D341Med (cell line): ENCODE measurements around the gene SERPINA4.
"Not testable (repeated sequence)": the region's sequence is repeated elsewhere in the genome, so short reads cannot be mapped to it uniquely, and the experiment has no call there.

Experiments
- DNase-seq: peaks from one replicate; pipeline ENCODE4 v3.0.0; 2012; ENCODE audit warnings: low spot score

SERPINA4 gene

GRCh38 chr14:94592457-94592856 lies 31.2 kb downstream of the SERPINA4 start:
- DNase-seq, result no peak

GRCh38 chr14:94593376-94593748 lies 32.1 kb downstream of the SERPINA4 start:
- no peak for DNase-seq

GRCh38 chr14:94593749-94594431 lies 32.6 kb downstream of the SERPINA4 start:
- DNase-seq, result no peak

- no peak for DNase-seq
These were observed 33.2 kb downstream of the SERPINA4 start for GRCh38 chr14:94594441-94594840.

GRCh38 chr14:94595912-94596311 lies 34.7 kb downstream of the SERPINA4 start:
- DNase-seq, result no peak

- no peak for DNase-seq
These were observed 35.1 kb downstream of the SERPINA4 start for GRCh38 chr14:94596361-94596760.

GRCh38 chr14:94597788-94598187 lies 36.5 kb downstream of the SERPINA4 start:
- DNase-seq, result no peak

- DNase-seq, result no peak
These were observed 37.2 kb downstream of the SERPINA4 start for GRCh38 chr14:94598506-94598815.

GRCh38 chr14:94598816-94599655 lies 37.8 kb downstream of the SERPINA4 start:
- DNase-seq, result no peak

GRCh38 chr14:94599656-94600004 lies 38.4 kb downstream of the SERPINA4 start:
- DNase-seq, result no peak

GRCh38 chr14:94600148-94600545 lies 38.9 kb downstream of the SERPINA4 start:
- DNase-seq, result no peak

- no peak for DNase-seq
These were observed 40.7 kb downstream of the SERPINA4 start for GRCh38 chr14:94601884-94602391.

GRCh38 chr14:94602722-94603121 lies 41.5 kb downstream of the SERPINA4 start:
- DNase-seq, result no peak

- no peak for DNase-seq
These were observed 44.1 kb downstream of the SERPINA4 start for GRCh38 chr14:94605361-94605760.

- not testable (repeated sequence) for DNase-seq
These were observed 47.7 kb downstream of the SERPINA4 start for GRCh38 chr14:94608966-94609365.

GRCh38 chr14:94611179-94611578 lies 49.9 kb downstream of the SERPINA4 start:
- no peak for DNase-seq

GRCh38 chr14:94612174-94612573 lies 50.9 kb downstream of the SERPINA4 start, which contains the start of gene SERPINA3:
TSS of gene SERPINA3 (plus strand) at chr14:94612391. CDS start at chr14:94614442, 2,051 bp downstream.
- DNase-seq, result no peak

GRCh38 chr14:94612580-94613554 lies 51.6 kb downstream of the SERPINA4 start:
- DNase-seq, result no peak

- no peak for DNase-seq
These were observed 52.7 kb downstream of the SERPINA4 start for GRCh38 chr14:94613720-94614644.

GRCh38 chr14:94614802-94615201 lies 53.6 kb downstream of the SERPINA4 start:
- DNase-seq, result no peak

- no peak for DNase-seq
These were observed 54.0 kb downstream of the SERPINA4 start for GRCh38 chr14:94615254-94615653.
